Mesothelial cell of epicardium (in vitro differentiated cells): ENCODE results near the gene DNAL1. TPM values are rescaled to one million over a fixed set of nuclear protein-coding genes. Genes with fewer than 3 reads are reported as not detected.
A peak's percentile ranks its signal among the peaks of the same experiment; 100 is the strongest.

ENCODE experiments used
- DNase-seq, 2 experiments: peaks; one replicate each; pipeline ENCODE4 v3.0.0; 2021; ENCODE audit warnings: low spot score in 2 of 2; ENCODE audit not compliant: unreplicated experiment in 2 of 2
- H3K27ac Mint-ChIP-seq: 2 replicates; pipeline ENCODE4 v1.8.0; 2021; ENCODE audit warnings: mixed read lengths
- H3K27me3 Mint-ChIP-seq: 2 replicates; pipeline ENCODE4 v1.8.0; 2021; ENCODE audit warnings: low read depth, mixed read lengths
- H3K36me3 Mint-ChIP-seq: 2 replicates; pipeline ENCODE4 v1.8.0; 2021; ENCODE audit warnings: mixed read lengths
- H3K4me1 Mint-ChIP-seq: 2 replicates; pipeline ENCODE4 v1.8.0; 2021; ENCODE audit warnings: mixed read lengths
- H3K4me3 Mint-ChIP-seq: 2 replicates; pipeline ENCODE4 v1.8.0; 2021; ENCODE audit warnings: mild to moderate bottlenecking, moderate library complexity, mixed read lengths
- H3K9me3 Mint-ChIP-seq: 2 replicates; pipeline ENCODE4 v1.8.0; 2021; ENCODE audit warnings: mixed read lengths
- total RNA-seq: library from RNA; stranded (reverse); gene quantifications from 3 replicates; pipeline ENCODE4 v1.2.1, GENCODE V29; 2021
- TF ChIP-seq, protein P1 (sequence below): fragments of 200-600 bp; sonication (generic); IDR thresholded peaks from one replicate; pipeline ENCODE4 v1.5.0; 2021; ENCODE audit warnings: antibody characterized with exemption; ENCODE audit not compliant: unreplicated experiment

Gene DNAL1
- total RNA-seq, 1 donor from 2014 or later, result 13.8 TPM

DNA sequence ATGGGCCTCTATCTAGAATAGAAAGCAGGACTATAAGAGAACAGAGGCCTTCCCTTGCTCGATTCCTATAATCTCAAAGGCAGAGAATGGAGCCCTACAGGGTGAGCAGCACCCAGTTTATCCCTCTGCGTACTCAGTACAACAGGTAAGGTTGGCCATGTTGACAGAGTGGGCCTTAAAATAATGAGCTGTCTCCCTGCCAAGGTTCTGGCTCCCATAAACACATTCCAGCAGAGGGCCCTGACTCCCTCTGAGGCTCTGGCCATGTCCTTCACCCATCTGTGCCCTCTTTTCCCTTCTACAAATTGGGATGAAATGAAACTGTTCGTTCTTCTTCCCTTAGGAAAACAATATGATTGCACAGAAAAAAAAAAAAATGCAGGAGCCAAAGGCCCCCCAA, 86.3 kb downstream of the DNAL1 start:
- TF ChIP-seq, protein P1, sequence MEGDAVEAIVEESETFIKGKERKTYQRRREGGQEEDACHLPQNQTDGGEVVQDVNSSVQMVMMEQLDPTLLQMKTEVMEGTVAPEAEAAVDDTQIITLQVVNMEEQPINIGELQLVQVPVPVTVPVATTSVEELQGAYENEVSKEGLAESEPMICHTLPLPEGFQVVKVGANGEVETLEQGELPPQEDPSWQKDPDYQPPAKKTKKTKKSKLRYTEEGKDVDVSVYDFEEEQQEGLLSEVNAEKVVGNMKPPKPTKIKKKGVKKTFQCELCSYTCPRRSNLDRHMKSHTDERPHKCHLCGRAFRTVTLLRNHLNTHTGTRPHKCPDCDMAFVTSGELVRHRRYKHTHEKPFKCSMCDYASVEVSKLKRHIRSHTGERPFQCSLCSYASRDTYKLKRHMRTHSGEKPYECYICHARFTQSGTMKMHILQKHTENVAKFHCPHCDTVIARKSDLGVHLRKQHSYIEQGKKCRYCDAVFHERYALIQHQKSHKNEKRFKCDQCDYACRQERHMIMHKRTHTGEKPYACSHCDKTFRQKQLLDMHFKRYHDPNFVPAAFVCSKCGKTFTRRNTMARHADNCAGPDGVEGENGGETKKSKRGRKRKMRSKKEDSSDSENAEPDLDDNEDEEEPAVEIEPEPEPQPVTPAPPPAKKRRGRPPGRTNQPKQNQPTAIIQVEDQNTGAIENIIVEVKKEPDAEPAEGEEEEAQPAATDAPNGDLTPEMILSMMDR, result no peak
- no peak overlapping the region for H3K4me3 Mint-ChIP-seq
- DNase-seq, result no peak
- H3K36me3 Mint-ChIP-seq, result peaks cover 37% of the 10 kb centered on the region
- H3K27me3 Mint-ChIP-seq, result no peaks in the 10 kb centered on the region
- H3K4me1 Mint-ChIP-seq, result peaks cover 5% of the 10 kb centered on the region
- H3K27ac Mint-ChIP-seq, result no peak overlapping the region
- no peaks in the 10 kb centered on the region for H3K9me3 Mint-ChIP-seq

DNA sequence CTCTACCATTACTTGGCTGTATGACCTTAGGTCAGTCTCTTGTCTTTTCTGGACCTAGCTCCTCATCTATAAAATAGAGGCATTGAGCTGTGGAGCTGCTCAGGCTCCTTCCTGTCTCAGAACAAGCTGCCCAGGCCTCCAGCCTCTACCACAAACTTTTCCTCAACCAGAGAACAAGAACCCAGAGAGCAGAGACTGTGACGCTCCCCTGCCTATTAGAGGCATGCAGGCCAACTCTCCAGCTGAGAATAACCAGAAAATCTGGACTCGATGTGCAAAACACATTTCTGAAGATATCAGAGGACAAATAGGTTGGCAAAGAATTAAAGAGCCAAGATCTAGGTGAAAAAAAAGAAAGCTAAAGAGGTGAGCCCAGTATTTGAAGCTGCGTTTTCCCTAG, 87.2 kb downstream of the DNAL1 start:
- DNase-seq, result no peak
- H3K4me3 Mint-ChIP-seq, result no peak overlapping the region
- no peaks in the 10 kb centered on the region for H3K27me3 Mint-ChIP-seq
- peak overlapping the region; percentile 58 for H3K27ac Mint-ChIP-seq
- TF ChIP-seq, protein P1, result no peak
- no peaks in the 10 kb centered on the region for H3K9me3 Mint-ChIP-seq
- H3K4me1 Mint-ChIP-seq, result peaks cover 5% of the 10 kb centered on the region
- peaks cover 39% of the 10 kb centered on the region for H3K36me3 Mint-ChIP-seq

DNA sequence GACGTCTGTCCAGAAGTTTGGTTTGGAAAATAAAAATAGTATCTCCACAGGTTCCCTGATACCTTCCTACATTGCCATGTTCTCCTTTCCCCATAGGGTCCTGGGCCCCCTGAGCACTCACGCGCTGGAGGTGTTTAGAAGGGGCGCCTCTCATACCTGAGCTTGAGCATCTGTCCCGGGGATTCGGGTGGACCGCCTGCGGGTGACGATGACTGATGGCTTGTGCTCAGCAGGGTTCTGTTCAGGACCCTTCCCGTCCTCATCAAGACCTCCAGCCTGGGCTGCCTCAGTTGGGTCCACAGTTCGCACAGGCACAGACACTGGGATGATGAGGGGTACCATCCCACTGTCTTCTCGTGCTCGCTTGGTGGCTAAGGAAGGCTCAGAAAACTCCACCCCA, 92.1 kb downstream of the DNAL1 start:
- Mint-ChIP-seq H3K27ac (no peak overlapping the region), H3K4me1 (peaks cover 21% of the 10 kb centered on the region), H3K4me3 (no peak overlapping the region), H3K36me3 (peaks cover 26% of the 10 kb centered on the region), H3K27me3 (no peaks in the 10 kb centered on the region), H3K9me3 (no peaks in the 10 kb centered on the region)
- TF ChIP-seq, protein P1, result no peak
- no peak for DNase-seq

DNA sequence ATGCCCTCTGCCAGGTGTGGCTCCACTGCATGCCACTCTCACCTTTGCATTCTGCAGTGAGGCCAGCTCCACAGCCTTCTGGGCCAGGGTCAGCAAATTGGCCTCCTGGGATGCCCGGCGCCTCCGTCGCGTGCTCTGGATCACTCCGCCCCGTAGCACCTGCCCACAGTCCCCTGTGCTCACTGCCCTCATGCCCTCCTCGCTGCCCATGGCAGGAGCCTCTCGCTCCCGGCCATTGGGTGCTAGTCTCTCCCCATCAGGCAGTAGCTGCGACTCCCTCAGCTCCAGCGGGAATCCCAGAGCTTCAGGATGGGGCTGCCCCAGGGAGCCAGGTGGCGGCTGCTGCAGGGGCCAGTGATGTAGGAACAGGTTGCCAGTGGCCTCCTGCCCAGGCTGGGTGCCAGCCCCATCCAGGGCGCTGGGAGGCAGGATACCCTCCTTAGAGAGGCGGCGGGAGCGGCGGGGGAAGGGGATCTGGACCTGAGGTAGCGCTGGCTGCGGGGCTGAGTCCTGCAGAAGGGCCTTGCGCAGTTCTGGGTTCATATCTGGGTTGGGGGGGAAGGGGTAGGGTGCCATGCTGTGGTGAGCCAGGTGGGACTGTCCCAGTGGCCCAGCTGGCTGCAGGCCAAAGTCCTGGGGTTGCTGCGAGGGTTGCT, 93.9 kb downstream of the DNAL1 start:
- peaks cover 39% of the 10 kb centered on the region for H3K4me1 Mint-ChIP-seq
- TF ChIP-seq, protein P1, result no peak
- no peaks in the 10 kb centered on the region for H3K9me3 Mint-ChIP-seq
- H3K36me3 Mint-ChIP-seq, result peaks cover 20% of the 10 kb centered on the region
- H3K4me3 Mint-ChIP-seq, result no peak overlapping the region
- H3K27ac Mint-ChIP-seq, result no peak overlapping the region
- no peaks in the 10 kb centered on the region for H3K27me3 Mint-ChIP-seq
- DNase-seq, result no peak

DNA sequence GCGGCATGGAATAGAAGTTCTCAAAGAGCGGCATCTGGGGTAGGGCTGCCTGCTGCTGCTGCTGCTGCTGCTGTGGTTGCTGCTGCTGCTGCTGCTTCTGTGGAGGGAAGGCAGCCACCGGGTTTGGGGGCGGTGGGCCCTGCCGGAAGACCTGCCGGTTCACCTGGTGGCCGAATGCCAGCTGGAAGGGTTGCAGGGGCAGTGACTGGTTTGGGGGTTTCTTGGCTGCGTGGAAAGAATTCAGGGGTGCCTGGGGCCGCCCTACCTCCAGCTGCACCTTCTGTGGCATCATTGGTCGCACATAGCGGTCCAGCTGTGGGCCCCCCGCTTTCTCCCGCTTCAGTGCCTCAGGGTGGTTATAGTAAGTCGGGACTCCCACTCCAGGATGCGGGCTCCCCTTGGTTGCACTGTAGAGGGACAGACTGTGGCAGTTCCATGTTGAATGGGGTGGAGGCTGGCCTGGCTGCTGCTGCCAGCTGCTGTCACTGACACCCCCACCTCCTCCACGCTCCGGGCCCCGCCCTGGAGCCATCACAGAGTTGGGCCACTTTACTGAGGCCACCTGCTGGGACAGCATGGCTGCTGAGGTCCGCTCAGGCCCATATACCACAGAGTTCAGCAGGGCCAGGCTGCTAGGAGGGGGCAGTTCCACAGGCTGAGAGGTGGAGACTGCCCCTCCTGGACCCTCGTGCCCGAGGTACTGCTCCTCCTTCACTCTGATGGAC, 94.5 kb downstream of the DNAL1 start:
- H3K36me3 Mint-ChIP-seq, result peaks cover 19% of the 10 kb centered on the region
- no peak overlapping the region for H3K27ac Mint-ChIP-seq
- H3K4me3 Mint-ChIP-seq, result no peak overlapping the region
- DNase-seq, result no peak
- H3K27me3 Mint-ChIP-seq, result no peaks in the 10 kb centered on the region
- H3K4me1 Mint-ChIP-seq, result peaks cover 45% of the 10 kb centered on the region
- no peaks in the 10 kb centered on the region for H3K9me3 Mint-ChIP-seq
- TF ChIP-seq, protein P1, result no peak
